Measurements from ENCODE around the gene NOX3.

DNA sequence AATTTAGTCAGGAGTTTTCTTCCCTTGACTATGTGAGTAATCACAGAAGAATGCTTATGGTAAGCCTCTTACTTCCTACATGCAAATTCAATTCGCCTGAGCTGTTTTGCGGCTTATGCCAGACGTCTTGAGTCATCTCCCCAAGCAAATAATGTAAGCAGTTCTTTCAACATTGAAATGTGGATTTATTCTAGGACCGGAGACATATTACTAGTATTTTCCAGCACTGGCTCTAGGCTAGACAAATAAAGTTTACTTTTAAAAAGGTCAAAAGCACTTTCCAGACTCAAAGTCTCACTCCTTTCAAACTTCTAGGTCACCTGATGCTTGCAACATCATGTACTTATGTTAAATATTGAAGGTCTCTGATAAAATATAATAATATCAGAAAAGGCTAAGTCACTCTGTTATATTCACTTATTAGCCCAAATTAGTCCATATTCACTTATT is 38.1 kb upstream of the NOX3 start:
- TF ChIP-seq, protein P1, sequence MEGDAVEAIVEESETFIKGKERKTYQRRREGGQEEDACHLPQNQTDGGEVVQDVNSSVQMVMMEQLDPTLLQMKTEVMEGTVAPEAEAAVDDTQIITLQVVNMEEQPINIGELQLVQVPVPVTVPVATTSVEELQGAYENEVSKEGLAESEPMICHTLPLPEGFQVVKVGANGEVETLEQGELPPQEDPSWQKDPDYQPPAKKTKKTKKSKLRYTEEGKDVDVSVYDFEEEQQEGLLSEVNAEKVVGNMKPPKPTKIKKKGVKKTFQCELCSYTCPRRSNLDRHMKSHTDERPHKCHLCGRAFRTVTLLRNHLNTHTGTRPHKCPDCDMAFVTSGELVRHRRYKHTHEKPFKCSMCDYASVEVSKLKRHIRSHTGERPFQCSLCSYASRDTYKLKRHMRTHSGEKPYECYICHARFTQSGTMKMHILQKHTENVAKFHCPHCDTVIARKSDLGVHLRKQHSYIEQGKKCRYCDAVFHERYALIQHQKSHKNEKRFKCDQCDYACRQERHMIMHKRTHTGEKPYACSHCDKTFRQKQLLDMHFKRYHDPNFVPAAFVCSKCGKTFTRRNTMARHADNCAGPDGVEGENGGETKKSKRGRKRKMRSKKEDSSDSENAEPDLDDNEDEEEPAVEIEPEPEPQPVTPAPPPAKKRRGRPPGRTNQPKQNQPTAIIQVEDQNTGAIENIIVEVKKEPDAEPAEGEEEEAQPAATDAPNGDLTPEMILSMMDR (IDR thresholded peaks at IDR 0.05): no peak
- TF ChIP-seq POLR2AphosphoS5 (IDR thresholded peaks at IDR 0.05): no peak
- TF ChIP-seq POLR2A (IDR thresholded peaks at IDR 0.05): no peak

Data from upper lobe of left lung (tissue), 4 donors.